ENCODE measurements around the gene DOP1B.

Gene DOP1B

DNA sequence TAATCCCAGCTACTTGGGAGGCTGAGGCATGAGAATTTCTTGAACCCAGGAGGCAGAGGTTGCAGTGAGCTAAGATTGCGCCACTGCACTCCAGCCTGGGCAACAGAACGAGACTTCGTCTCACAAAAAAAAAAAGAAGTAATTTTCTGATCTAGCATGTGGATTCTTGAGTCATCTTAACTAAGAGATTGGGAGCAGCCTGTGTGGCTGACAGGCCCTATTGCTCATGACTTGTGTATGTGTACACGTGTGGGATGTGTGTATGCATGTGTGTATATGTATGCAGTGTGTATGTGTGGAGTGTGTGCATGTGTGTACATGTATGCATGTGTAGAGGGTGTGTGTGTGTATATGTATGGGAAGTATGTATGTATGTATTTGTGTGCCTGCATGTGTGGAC lies 29.5 kb downstream of the DOP1B start:
- no peak overlapping the region for H3K4me3 ChIP-seq (ENCODE audit: low read length)
- TF ChIP-seq CTCF (conservative IDR thresholded peaks at IDR 0.05; ENCODE audit: low read length) = no peak

DNA sequence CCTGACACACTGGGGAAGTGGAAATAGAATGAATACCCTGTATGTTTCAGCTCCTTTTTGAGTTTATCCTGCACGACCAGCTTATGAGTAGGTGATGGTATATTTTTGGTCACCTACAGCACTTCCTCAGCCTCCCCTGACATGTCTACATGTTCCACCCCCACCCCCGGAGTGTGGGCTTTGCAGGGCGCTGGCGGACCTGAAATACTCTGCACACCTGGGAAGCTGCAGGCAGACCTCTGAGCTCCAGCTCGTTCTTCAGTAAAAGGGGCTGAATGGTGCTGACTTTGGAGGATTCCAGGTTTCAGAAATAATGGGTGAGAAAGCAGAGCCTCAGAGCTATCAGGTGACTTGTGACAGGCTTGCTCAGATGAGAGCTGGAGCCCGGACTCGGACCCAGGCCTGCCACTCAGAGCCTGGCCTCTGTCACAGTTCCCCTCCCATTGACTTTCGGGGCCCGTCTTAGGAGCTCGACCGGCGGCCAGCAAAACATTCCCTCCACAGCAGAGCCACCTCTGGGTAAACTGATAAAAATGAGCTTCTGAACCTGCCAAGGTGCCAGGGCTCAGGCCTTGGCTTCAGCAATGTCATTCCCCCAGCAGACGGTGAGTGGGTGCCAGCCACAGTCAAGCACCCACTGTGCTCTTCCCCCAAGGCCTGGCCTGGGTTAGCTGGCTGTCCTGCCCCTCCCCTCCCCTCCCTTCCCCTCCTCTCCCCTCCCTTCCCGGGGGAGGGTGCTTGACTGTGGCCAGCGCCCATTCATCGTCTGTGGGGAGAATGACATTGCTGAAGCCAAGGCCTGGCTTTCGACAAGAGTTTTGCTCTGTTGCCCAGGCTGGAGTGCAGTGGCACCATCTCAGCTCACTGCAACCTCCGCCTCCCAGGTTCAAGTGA lies 30.1 kb downstream of the DOP1B start:
- no peak for DNase-seq (ENCODE audit: low read depth)
- H3K4me3 ChIP-seq (ENCODE audit: low read length) = no peak overlapping the region

More for the DNA sequence above, 29.5 kb downstream of the DOP1B start:
- DNase-seq (ENCODE audit: low read depth) = no peak

GRCh38 chr21:36188081-36188681 lies 31.6 kb downstream of the DOP1B start:
- no peak for TF ChIP-seq CTCF (conservative IDR thresholded peaks at IDR 0.05; ENCODE audit: low read length)
- no peak for DNase-seq (ENCODE audit: low read depth)
- no peak overlapping the region for H3K4me3 ChIP-seq (ENCODE audit: low read length)

More for the DNA sequence above, 30.1 kb downstream of the DOP1B start:
- no peak for TF ChIP-seq CTCF (conservative IDR thresholded peaks at IDR 0.05; ENCODE audit: low read length)

DNA sequence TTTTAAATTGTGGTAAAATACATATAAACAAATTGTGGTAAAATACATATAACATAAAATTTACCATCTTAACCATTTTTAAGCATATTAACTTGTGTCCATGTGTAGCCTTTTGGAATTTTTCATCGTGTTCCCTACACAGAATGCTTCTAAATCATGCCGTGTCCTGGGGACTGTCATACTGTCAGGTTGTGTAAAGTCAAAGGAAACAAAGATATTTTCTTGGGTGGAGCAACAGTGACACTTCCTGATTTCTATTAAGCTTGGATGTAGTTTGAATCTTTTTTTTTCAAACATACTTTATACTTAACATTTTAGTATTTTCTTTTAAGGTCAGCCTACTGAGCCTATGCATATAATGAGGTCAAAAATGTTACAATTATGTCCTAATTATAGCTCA lies 32.3 kb downstream of the DOP1B start:
- no peak for TF ChIP-seq CTCF (conservative IDR thresholded peaks at IDR 0.05; ENCODE audit: low read length)
- H3K4me3 ChIP-seq (ENCODE audit: low read length) = no peak overlapping the region
- DNase-seq (ENCODE audit: low read depth) = no peak

- TF ChIP-seq CTCF (conservative IDR thresholded peaks at IDR 0.05; ENCODE audit: low read length) = no peak
- no peak overlapping the region for H3K4me3 ChIP-seq (ENCODE audit: low read length)
- DNase-seq (ENCODE audit: low read depth) = no peak
Measured at GRCh38 chr21:36190736-36191135, 34.1 kb downstream of the DOP1B start.

DNA sequence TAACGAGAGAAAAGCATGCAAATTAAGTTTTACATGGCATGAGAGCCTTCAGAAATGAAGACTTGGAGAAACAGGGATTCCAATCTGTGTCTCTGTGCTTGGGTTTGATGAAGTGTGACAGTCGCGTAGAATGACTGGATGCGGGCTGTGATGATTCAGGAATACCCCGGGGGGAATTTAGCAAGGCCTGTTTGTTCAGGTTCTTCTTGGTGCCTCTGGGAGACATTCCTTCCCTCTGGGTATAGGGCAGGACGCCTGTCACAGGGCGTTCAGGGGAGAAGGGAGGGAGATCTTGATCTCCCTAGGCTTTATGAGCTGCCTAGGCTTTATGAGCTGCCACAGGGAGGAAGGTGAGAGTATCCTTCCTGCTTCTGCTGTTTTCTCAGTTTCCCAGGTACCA lies 36.6 kb downstream of the DOP1B start:
- TF ChIP-seq CTCF (conservative IDR thresholded peaks at IDR 0.05; ENCODE audit: low read length) = no peak
- DNase-seq (ENCODE audit: low read depth) = no peak

DNA sequence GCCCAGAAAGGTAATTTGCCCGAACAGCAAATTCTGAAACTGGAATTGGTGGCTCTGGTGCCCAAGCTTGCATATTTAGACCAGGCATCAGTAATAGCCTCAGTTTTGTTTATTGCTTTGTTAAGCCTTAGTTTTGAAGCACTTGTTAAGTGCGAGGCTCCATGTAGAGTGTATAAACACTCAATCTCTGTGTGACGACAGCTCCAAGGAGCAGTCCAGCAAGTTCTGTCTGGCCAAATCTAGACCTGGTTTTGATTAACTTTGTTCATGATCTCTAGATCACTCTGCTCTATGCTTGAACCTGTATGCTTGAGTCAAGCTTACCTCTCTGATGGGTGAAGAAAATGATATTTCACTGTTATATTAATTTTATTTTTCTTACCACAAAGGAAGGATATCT lies 37.4 kb downstream of the DOP1B start:
- DNase-seq (ENCODE audit: low read depth) = peak; percentile 42
- TF ChIP-seq CTCF (conservative IDR thresholded peaks at IDR 0.05; ENCODE audit: low read length) = no peak
- no peak overlapping the region for H3K4me3 ChIP-seq (ENCODE audit: low read length)

More for the DNA sequence above, 36.6 kb downstream of the DOP1B start:
- H3K4me3 ChIP-seq (ENCODE audit: low read length) = no peak overlapping the region

Data from AG10803 (cell line).